HepG2 (cell line): ENCODE results near the gene CDK10. TPM values are rescaled to one million over a fixed set of nuclear protein-coding genes. Genes with fewer than 3 reads are reported as not detected.
A peak's percentile ranks its signal among the peaks of the same experiment; 100 is the strongest.

Experiments
- ATF7-NPFF ChIP-seq: sonication (generic); formaldehyde crosslinking; IDR thresholded peaks from 2 replicates; pipeline ENCODE4 v1.8.1; 2023; ENCODE audit warnings: mild to moderate bottlenecking, low read depth, missing genetic modification reagents, moderate library complexity
- BCL6 ChIP-seq: IDR thresholded peaks from 2 replicates; pipeline ENCODE4 v1.6.1; 2016; ENCODE audit warnings: missing genetic modification reagents, missing compliant biosample characterization
- ESRRA ChIP-seq: sonication (generic); formaldehyde crosslinking; IDR thresholded peaks from 2 replicates; pipeline ENCODE4 v1.5.1; 2020; ENCODE audit warnings: mild to moderate bottlenecking, low read depth, missing genetic modification reagents
- ETV5 ChIP-seq: IDR thresholded peaks from 2 replicates; pipeline ENCODE4 v1.6.1; 2018; ENCODE audit warnings: missing biosample characterization, missing genetic modification reagents, inconsistent platforms, borderline replicate concordance
- GABPA ChIP-seq, 2 experiments: IDR thresholded peaks; 2 replicates each; pipeline ENCODE4 v1.6.1; 2011 to 2016; ENCODE audit warnings: low read depth in 2 of 2, low read length in 1 of 2, missing biosample characterization in 1 of 2, missing genetic modification characterization in 1 of 2
- NKX3-1 ChIP-seq: sonication (generic); formaldehyde crosslinking; IDR thresholded peaks from 2 replicates; pipeline ENCODE4 v1.5.0; 2020; ENCODE audit warnings: missing genetic modification reagents
- NR2C2 ChIP-seq: sonication (generic); formaldehyde crosslinking; IDR thresholded peaks from 2 replicates; pipeline ENCODE4 v1.4.0; 2020; ENCODE audit warnings: missing genetic modification reagents, mild to moderate bottlenecking, moderate library complexity, borderline replicate concordance
- PREB ChIP-seq: sonication (generic); formaldehyde crosslinking; IDR thresholded peaks from 2 replicates; pipeline ENCODE4 v1.4.0; 2020; ENCODE audit warnings: missing genetic modification reagents
- SAP130 ChIP-seq: IDR thresholded peaks from 2 replicates; pipeline ENCODE4 v1.6.1; 2016; ENCODE audit warnings: low read depth
- SIN3A ChIP-seq: IDR thresholded peaks from 2 replicates; pipeline ENCODE4 v1.6.1; 2011; ENCODE audit warnings: low read depth, mild to moderate bottlenecking, control low read depth, low read length, borderline replicate concordance
- SSRP1 ChIP-seq: IDR thresholded peaks from 2 replicates; pipeline ENCODE4 v1.6.1; 2016; ENCODE audit warnings: control low read depth
- TRAFD1 ChIP-seq: sonication (generic); formaldehyde crosslinking; IDR thresholded peaks from 2 replicates; pipeline ENCODE4 v1.5.1; 2020; ENCODE audit warnings: missing genetic modification reagents, mild to moderate bottlenecking, borderline replicate concordance
- U2AF1 ChIP-seq: fragments of 200-400 bp; formaldehyde crosslinking; optimal IDR thresholded peaks from 2 replicates; pipeline ENCODE3; 2017; ENCODE audit warnings: mild to moderate bottlenecking, low read depth, low read length
- ZKSCAN8 ChIP-seq: IDR thresholded peaks from 2 replicates; pipeline ENCODE4 v1.6.1; 2016; ENCODE audit warnings: borderline replicate concordance, missing genetic modification reagents, missing compliant biosample characterization
- ZNF430 ChIP-seq: sonication (generic); formaldehyde crosslinking; IDR thresholded peaks from 2 replicates; pipeline ENCODE4 v1.9.0; 2021; ENCODE audit warnings: mild to moderate bottlenecking, missing genetic modification reagents
- polyA plus RNA-seq, 8 experiments: library from polyadenylated mRNA; depleted of rRNA in 3 of 8; stranded (reverse) in 7 of 8; unstranded in 1 of 8; fragments of >200 nt; fragmentation: Illumina TruSeq in 4 of 8; extraction: Trizol in 4 of 8; gene quantifications; 2 replicates each; pipeline versions ENCODE4 v1.2.1 to v1.2.3, GENCODE V29; 2011 to 2016; ENCODE audit warnings: low read depth in 4 of 8, missing spikeins in 1 of 8, mixed read lengths in 1 of 8; ENCODE audit not compliant: insufficient read depth in 1 of 8
- total RNA-seq, 5 experiments: library from RNA; depleted of rRNA; stranded (reverse); fragments of >200 nt; fragmentation: Illumina TruSeq; extraction: Trizol; gene quantifications; 2 replicates each; pipeline ENCODE4 v1.2.3, GENCODE V29; 2016; ENCODE audit warnings: low read depth in 1 of 5
- TF ChIP-seq, protein P1 (sequence below): sonication (generic); formaldehyde crosslinking; IDR thresholded peaks from 2 replicates; pipeline ENCODE4 v1.4.0; 2020; ENCODE audit warnings: missing genetic modification reagents, borderline replicate concordance
- TF ChIP-seq, protein P2 (sequence below): sonication (generic); formaldehyde crosslinking; IDR thresholded peaks from 2 replicates; pipeline ENCODE4 v1.4.0; 2020; ENCODE audit warnings: missing genetic modification reagents, borderline replicate concordance
- TF ChIP-seq, protein P3 (sequence below): sonication (generic); formaldehyde crosslinking; IDR thresholded peaks from 2 replicates; pipeline ENCODE4 v1.4.0; 2020; ENCODE audit warnings: missing genetic modification reagents

CDK10 gene
- total and polyA plus RNA-seq, 2 of the 13 experiments (the other 11 are each of a cell fraction or from before 2014, with no cell fraction given) = 2.5 to 3.9 TPM

- TF ChIP-seq NR2C2 (no peak; the same call in 1 of the 2 replicates), GABPA (IDR thresholded peaks at IDR 0.05; ENCODE audit: low read depth, low read length) (peak; percentile 52), GABPA (CRISPR knock-in tag; IDR thresholded peaks at IDR 0.05; ENCODE audit: low read depth) (peak; percentile 59; the same call in 1 of the 2 replicates), NKX3-1 (no peak), ESRRA (CRISPR knock-in tag) (peak; percentile 48), ETV5 (CRISPR knock-in tag) (0 out of 2 replicates have a peak, but pooled peaks have one; percentile 7), TRAFD1 (CRISPR knock-in tag) (no peak), SIN3A (peak; percentile 61; the same call in 1 of the 2 replicates), PREB (CRISPR knock-in tag) (0 out of 2 replicates have a peak, but pooled peaks have one; percentile 53), ZNF430 (0 out of 2 replicates have a peak, but pooled peaks have one; percentile 7), U2AF1 (no peak), ZKSCAN8 (CRISPR knock-in tag) (0 out of 2 replicates have a peak, but pooled peaks have one; percentile 3), SSRP1 (CRISPR knock-in tag) (no peak), SAP130 (CRISPR knock-in tag) (peak; percentile 1; the same call in 1 of the 2 replicates), BCL6 (peak; percentile 72), ATF7-NPFF (peak; percentile 40; the same call in 1 of the 2 replicates)
- TF ChIP-seq, protein P1, sequence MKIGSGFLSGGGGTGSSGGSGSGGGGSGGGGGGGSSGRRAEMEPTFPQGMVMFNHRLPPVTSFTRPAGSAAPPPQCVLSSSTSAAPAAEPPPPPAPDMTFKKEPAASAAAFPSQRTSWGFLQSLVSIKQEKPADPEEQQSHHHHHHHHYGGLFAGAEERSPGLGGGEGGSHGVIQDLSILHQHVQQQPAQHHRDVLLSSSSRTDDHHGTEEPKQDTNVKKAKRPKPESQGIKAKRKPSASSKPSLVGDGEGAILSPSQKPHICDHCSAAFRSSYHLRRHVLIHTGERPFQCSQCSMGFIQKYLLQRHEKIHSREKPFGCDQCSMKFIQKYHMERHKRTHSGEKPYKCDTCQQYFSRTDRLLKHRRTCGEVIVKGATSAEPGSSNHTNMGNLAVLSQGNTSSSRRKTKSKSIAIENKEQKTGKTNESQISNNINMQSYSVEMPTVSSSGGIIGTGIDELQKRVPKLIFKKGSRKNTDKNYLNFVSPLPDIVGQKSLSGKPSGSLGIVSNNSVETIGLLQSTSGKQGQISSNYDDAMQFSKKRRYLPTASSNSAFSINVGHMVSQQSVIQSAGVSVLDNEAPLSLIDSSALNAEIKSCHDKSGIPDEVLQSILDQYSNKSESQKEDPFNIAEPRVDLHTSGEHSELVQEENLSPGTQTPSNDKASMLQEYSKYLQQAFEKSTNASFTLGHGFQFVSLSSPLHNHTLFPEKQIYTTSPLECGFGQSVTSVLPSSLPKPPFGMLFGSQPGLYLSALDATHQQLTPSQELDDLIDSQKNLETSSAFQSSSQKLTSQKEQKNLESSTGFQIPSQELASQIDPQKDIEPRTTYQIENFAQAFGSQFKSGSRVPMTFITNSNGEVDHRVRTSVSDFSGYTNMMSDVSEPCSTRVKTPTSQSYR (CRISPR knock-in tag) = peak; percentile 37; the same call in 1 of the 2 replicates
- TF ChIP-seq, protein P2, sequence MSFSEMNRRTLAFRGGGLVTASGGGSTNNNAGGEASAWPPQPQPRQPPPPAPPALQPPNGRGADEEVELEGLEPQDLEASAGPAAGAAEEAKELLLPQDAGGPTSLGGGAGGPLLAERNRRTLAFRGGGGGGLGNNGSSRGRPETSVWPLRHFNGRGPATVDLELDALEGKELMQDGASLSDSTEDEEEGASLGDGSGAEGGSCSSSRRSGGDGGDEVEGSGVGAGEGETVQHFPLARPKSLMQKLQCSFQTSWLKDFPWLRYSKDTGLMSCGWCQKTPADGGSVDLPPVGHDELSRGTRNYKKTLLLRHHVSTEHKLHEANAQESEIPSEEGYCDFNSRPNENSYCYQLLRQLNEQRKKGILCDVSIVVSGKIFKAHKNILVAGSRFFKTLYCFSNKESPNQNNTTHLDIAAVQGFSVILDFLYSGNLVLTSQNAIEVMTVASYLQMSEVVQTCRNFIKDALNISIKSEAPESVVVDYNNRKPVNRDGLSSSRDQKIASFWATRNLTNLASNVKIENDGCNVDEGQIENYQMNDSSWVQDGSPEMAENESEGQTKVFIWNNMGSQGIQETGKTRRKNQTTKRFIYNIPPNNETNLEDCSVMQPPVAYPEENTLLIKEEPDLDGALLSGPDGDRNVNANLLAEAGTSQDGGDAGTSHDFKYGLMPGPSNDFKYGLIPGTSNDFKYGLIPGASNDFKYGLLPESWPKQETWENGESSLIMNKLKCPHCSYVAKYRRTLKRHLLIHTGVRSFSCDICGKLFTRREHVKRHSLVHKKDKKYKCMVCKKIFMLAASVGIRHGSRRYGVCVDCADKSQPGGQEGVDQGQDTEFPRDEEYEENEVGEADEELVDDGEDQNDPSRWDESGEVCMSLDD (CRISPR knock-in tag) = no peak
- TF ChIP-seq, protein P3, sequence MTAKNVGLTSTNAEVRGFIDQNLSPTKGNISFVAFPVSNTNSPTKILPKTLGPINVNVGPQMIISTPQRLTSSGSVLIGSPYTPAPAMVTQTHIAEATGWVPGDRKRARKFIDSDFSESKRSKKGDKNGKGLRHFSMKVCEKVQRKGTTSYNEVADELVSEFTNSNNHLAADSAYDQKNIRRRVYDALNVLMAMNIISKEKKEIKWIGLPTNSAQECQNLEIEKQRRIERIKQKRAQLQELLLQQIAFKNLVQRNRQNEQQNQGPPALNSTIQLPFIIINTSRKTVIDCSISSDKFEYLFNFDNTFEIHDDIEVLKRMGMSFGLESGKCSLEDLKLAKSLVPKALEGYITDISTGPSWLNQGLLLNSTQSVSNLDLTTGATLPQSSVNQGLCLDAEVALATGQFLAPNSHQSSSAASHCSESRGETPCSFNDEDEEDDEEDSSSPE (CRISPR knock-in tag) = peak; percentile 18; the same call in 1 of the 2 replicates
These were observed 35.3 kb downstream of the CDK10 start (continued) for GRCh38 chr16:89721546-89722391.
